Osteocyte (in vitro differentiated cells): ENCODE results near the gene ZNF365. TPM values are rescaled to one million over a fixed set of nuclear protein-coding genes. Genes with fewer than 3 reads are reported as not detected.
"Not testable (repeated sequence)": the region's sequence is repeated elsewhere in the genome, so short reads cannot be mapped to it uniquely, and the experiment has no call there.

Source experiments
- DNase-seq: peaks from one replicate; pipeline ENCODE4 v3.0.0; 2021; ENCODE audit warnings: mixed read lengths; ENCODE audit not compliant: unreplicated experiment; ENCODE audit errors: extremely low spot score
- H3K27ac Mint-ChIP-seq: one replicate; pipeline ENCODE4 v1.8.0; 2021; ENCODE audit warnings: mild to moderate bottlenecking, mixed read lengths; ENCODE audit not compliant: unreplicated experiment
- H3K27me3 Mint-ChIP-seq: one replicate; pipeline ENCODE4 v1.8.0; 2021; ENCODE audit warnings: mixed read lengths; ENCODE audit not compliant: unreplicated experiment
- H3K36me3 Mint-ChIP-seq: one replicate; pipeline ENCODE4 v1.8.0; 2021; ENCODE audit warnings: mixed read lengths; ENCODE audit not compliant: unreplicated experiment
- H3K4me1 Mint-ChIP-seq: one replicate; pipeline ENCODE4 v1.8.0; 2021; ENCODE audit warnings: mixed read lengths; ENCODE audit not compliant: unreplicated experiment
- H3K4me3 Mint-ChIP-seq: one replicate; pipeline ENCODE4 v1.8.0; 2021; ENCODE audit warnings: mild to moderate bottlenecking, moderate library complexity, mixed read lengths; ENCODE audit not compliant: unreplicated experiment
- H3K9me3 Mint-ChIP-seq: one replicate; pipeline ENCODE4 v1.8.0; 2021; ENCODE audit warnings: mixed read lengths; ENCODE audit not compliant: unreplicated experiment
- CTCF ChIP-seq: fragments of 200-600 bp; sonication (generic); IDR thresholded peaks from 2 replicates; pipeline ENCODE4 v1.5.0; 2021; ENCODE audit warnings: antibody characterized with exemption, mild to moderate bottlenecking, moderate library complexity
- total RNA-seq: library from RNA; stranded (reverse); gene quantifications from 2 replicates; pipeline ENCODE4 v1.2.1, GENCODE V29; 2021

ZNF365 gene
- total RNA-seq, 1 donor from 2014 or later: 1.0 TPM

GRCh38 chr10:62373639-62373994 lies 552 bp upstream of the ZNF365 start:
- no peak for TF ChIP-seq CTCF
- H3K27ac Mint-ChIP-seq: peak overlapping the region; percentile 16
- no peaks in the 10 kb centered on the region for H3K9me3 Mint-ChIP-seq
- DNase-seq: no peak
- no peaks in the 10 kb centered on the region for H3K36me3 Mint-ChIP-seq
- H3K27me3 Mint-ChIP-seq: peaks cover 3% of the 10 kb centered on the region
- peak overlapping the region; percentile 80 for H3K4me3 Mint-ChIP-seq
- H3K4me1 Mint-ChIP-seq: peaks cover 9% of the 10 kb centered on the region

GRCh38 chr10:62374862-62375710 lies 917 bp downstream of the ZNF365 start:
- TF ChIP-seq CTCF: no peak
- DNase-seq: no peak
- Mint-ChIP-seq H3K9me3 (no peaks in the 10 kb centered on the region), H3K27ac (no peak overlapping the region), H3K36me3 (no peaks in the 10 kb centered on the region), H3K4me3 (peak overlapping the region; percentile 72), H3K4me1 (peaks cover 15% of the 10 kb centered on the region), H3K27me3 (no peaks in the 10 kb centered on the region)

- DNase-seq: no peak
- Mint-ChIP-seq H3K27ac (no peak overlapping the region), H3K4me1 (peaks cover 20% of the 10 kb centered on the region), H3K27me3 (no peaks in the 10 kb centered on the region), H3K9me3 (no peaks in the 10 kb centered on the region), H3K4me3 (no peak overlapping the region), H3K36me3 (no peaks in the 10 kb centered on the region)
- TF ChIP-seq CTCF: no peak
Observed at GRCh38 chr10:62376071-62377025, 2.2 kb downstream of the ZNF365 start.

GRCh38 chr10:62377026-62377415 lies 2.9 kb downstream of the ZNF365 start:
- Mint-ChIP-seq H3K4me3 (no peak overlapping the region), H3K9me3 (no peaks in the 10 kb centered on the region), H3K4me1 (peaks cover 20% of the 10 kb centered on the region), H3K27ac (no peak overlapping the region), H3K27me3 (no peaks in the 10 kb centered on the region), H3K36me3 (no peaks in the 10 kb centered on the region)
- DNase-seq: no peak
- no peak for TF ChIP-seq CTCF

GRCh38 chr10:62377966-62378365 lies 3.8 kb downstream of the ZNF365 start:
- H3K27me3 Mint-ChIP-seq: no peaks in the 10 kb centered on the region
- no peaks in the 10 kb centered on the region for H3K36me3 Mint-ChIP-seq
- no peak for TF ChIP-seq CTCF
- H3K27ac Mint-ChIP-seq: no peak overlapping the region
- no peak for DNase-seq
- H3K9me3 Mint-ChIP-seq: no peaks in the 10 kb centered on the region
- H3K4me3 Mint-ChIP-seq: no peak overlapping the region
- H3K4me1 Mint-ChIP-seq: peaks cover 20% of the 10 kb centered on the region

- not testable (repeated sequence) for H3K27me3 Mint-ChIP-seq, H3K4me3 Mint-ChIP-seq, DNase-seq, H3K27ac Mint-ChIP-seq, H3K9me3 Mint-ChIP-seq, H3K36me3 Mint-ChIP-seq
- H3K4me1 Mint-ChIP-seq: peaks cover 16% of the 10 kb centered on the region
Observed at GRCh38 chr10:62378877-62379276, 4.7 kb downstream of the ZNF365 start.
